GM23248 (cell line): ENCODE data around the gene PDP2. TPM values are rescaled to one million over a fixed set of nuclear protein-coding genes. Genes with fewer than 3 reads are reported as not detected.
"Not testable (repeated sequence)": the region's sequence is repeated elsewhere in the genome, so short reads cannot be mapped to it uniquely, and the experiment has no call there.

Experiments
- DNase-seq: peaks from one replicate; pipeline ENCODE4 v3.0.0-alpha.2; 2015
- H2AFZ ChIP-seq: fragments of 200-600 bp; sonication (generic); 2 replicates; pipeline ENCODE4 v1.6.1; 2016; ENCODE audit warnings: antibody characterized with exemption
- H3F3A ChIP-seq: fragments of 200-600 bp; sonication (generic); 2 replicates; pipeline ENCODE4 v1.6.1; 2016; ENCODE audit warnings: mild to moderate bottlenecking, antibody characterized with exemption, mixed run types; ENCODE audit not compliant: insufficient read depth
- H3K27ac ChIP-seq: fragments of 200-600 bp; sonication (generic); 2 replicates; pipeline ENCODE4 v1.5.1; 2016; ENCODE audit warnings: mild to moderate bottlenecking
- H3K27me3 ChIP-seq: fragments of 200-600 bp; sonication (generic); replicated peaks from 2 replicates; pipeline ENCODE4 v1.6.1; 2016; ENCODE audit warnings: mild to moderate bottlenecking; ENCODE audit not compliant: insufficient read depth
- H3K36me3 ChIP-seq: fragments of 200-600 bp; sonication (generic); 2 replicates; pipeline ENCODE4 v1.6.1; 2016; ENCODE audit warnings: low read depth, mild to moderate bottlenecking
- H3K4me1 ChIP-seq: fragments of 200-600 bp; sonication (generic); 2 replicates; pipeline ENCODE4 v1.6.1; 2016; ENCODE audit warnings: mild to moderate bottlenecking; ENCODE audit not compliant: insufficient read depth
- H3K4me2 ChIP-seq: fragments of 200-600 bp; sonication (generic); one replicate; pipeline ENCODE4 v1.6.1; 2016; ENCODE audit warnings: mild to moderate bottlenecking; ENCODE audit not compliant: unreplicated experiment
- H3K4me3 ChIP-seq: fragments of 200-600 bp; sonication (generic); 2 replicates; pipeline ENCODE4 v1.5.1; 2016; ENCODE audit warnings: mild to moderate bottlenecking
- H3K79me2 ChIP-seq: fragments of 200-600 bp; sonication (generic); 2 replicates; pipeline ENCODE4 v1.6.1; 2016; ENCODE audit warnings: mild to moderate bottlenecking; ENCODE audit not compliant: insufficient read depth
- H3K9ac ChIP-seq: fragments of 200-600 bp; sonication (generic); 2 replicates; pipeline ENCODE4 v1.6.1; 2016; ENCODE audit warnings: mild to moderate bottlenecking
- H3K9me2 ChIP-seq: fragments of 200-600 bp; sonication (generic); 2 replicates; pipeline ENCODE4 v1.6.1; 2016; ENCODE audit warnings: mixed run types, mild to moderate bottlenecking, moderate library complexity; ENCODE audit not compliant: insufficient read depth
- H3K9me3 ChIP-seq: fragments of 200-600 bp; sonication (generic); one replicate; pipeline ENCODE4 v1.6.1; 2017; ENCODE audit warnings: low read depth
- H4K20me1 ChIP-seq: fragments of 200-600 bp; sonication (generic); 2 replicates; pipeline ENCODE4 v1.6.0; 2016; ENCODE audit not compliant: insufficient read depth
- EZH2 ChIP-seq: fragments of 200-600 bp; sonication (generic); IDR thresholded peaks from 2 replicates; pipeline ENCODE4 v1.6.1; 2018; ENCODE audit warnings: antibody characterized with exemption, mild to moderate bottlenecking; ENCODE audit not compliant: insufficient read depth, poor library complexity, severe bottlenecking
- EZH2phosphoT487 ChIP-seq: fragments of 200-600 bp; sonication (generic); IDR thresholded peaks from 2 replicates; pipeline ENCODE4 v1.6.1; 2018; ENCODE audit warnings: antibody characterized with exemption, moderate library complexity, mild to moderate bottlenecking, low read depth; ENCODE audit not compliant: insufficient read depth
- WGBS, 2 experiments: methylation state at CpG; one replicate each; pipeline ENCODE4 v1.1.6; 2015 to 2017; ENCODE audit warnings: low lambda C conversion rate in 2 of 2, low coverage in 1 of 2; ENCODE audit errors: missing lambda C conversion rate in 2 of 2; 5-methylcytosine and 5-hydroxymethylcytosine counted together
- in situ Hi-C: fragments of 300-500 bp; cut with MboI; formaldehyde crosslinking; loops from 2 replicates; pipeline ENCODE4 v1.15.0; 2020
- polyA plus RNA-seq: library from polyadenylated mRNA; unstranded; fragments of >200 nt; fragmentation: Nextera tagmentation; extraction: Ambion mirVana; gene quantifications from 2 replicates; pipeline ENCODE4 v1.2.1, GENCODE V29; 2016
- total RNA-seq: library from RNA; depleted of rRNA; stranded (reverse); fragments of >200 nt; shearing (Covaris generic); gene quantifications from 2 replicates; pipeline ENCODE4 v1.2.3, GENCODE V29; 2014

Gene PDP2
- total and polyA plus RNA-seq, 2 experiments from 2014 or later: 3.3 to 3.9 TPM

DNA sequence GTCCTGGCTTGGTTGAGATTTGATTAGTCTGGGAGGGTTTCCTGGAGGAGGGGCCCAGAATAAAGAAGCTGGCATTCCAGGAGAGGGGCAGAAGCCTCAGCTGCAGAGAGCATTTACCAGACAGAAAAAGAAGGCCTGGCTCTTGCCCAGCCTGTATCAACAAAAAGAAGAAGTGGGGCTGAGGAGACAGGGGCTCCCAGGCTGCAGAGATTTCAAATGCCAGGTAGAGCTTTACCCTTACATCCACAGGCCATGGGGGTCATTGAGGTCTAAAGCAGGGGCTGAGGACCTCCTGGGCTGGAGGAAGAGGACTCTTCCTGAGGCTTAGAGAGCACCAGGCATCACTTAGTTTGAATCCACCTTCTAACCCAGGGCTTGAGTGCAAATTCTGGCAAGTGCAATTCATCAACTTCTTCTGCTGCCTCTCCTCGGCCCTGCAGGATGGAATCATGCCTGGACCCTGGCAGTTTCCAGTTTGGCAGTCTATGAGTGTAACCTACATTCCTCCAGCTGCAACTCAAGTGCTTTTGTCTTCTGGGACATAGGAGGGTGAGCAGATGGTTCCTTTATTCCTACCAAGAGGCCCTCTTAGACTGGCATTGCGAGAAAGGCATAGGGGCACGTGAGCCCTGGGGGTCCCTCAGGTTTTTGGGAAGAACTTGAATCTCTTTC is 20.8 kb upstream of the PDP2 start:
- Histone ChIP-seq H4K20me1 (no peaks in the 10 kb centered on the region), H2AFZ (no peak overlapping the region), H3K4me1 (no peaks in the 10 kb centered on the region), H3K36me3 (no peaks in the 10 kb centered on the region), H3K79me2 (no peaks in the 10 kb centered on the region), H3K9me3 (no peaks in the 10 kb centered on the region), H3K9me2 (no peaks in the 10 kb centered on the region), H3F3A (no peaks in the 10 kb centered on the region), H3K4me3 (no peak overlapping the region), H3K9ac (no peak overlapping the region), H3K27me3 (no peaks in the 10 kb centered on the region), H3K4me2 (no peak overlapping the region), H3K27ac (no peak overlapping the region)
- in situ Hi-C loops: loop anchor here (25.0 kb wide), 1 partner anchor 447 kb away; no protein-coding TSS in a partner anchor
- no peak for DNase-seq
- 59 to 70% methylated on average over 3 of the region's 3 CpGs for WGBS, 2 experiments
- no peak for TF ChIP-seq EZH2
- no peak for TF ChIP-seq EZH2phosphoT487

- no peaks in the 10 kb centered on the region for H3K9me3 ChIP-seq
- H3K4me3 ChIP-seq: no peak overlapping the region
- no peaks in the 10 kb centered on the region for H3K27me3 ChIP-seq
- TF ChIP-seq EZH2phosphoT487: no peak
- no peak for TF ChIP-seq EZH2
- H3K4me1 ChIP-seq: no peaks in the 10 kb centered on the region
- H3F3A ChIP-seq: no peaks in the 10 kb centered on the region
- no peaks in the 10 kb centered on the region for H3K36me3 ChIP-seq
- no peaks in the 10 kb centered on the region for H4K20me1 ChIP-seq
- no peaks in the 10 kb centered on the region for H3K79me2 ChIP-seq
- H3K9ac ChIP-seq: no peak overlapping the region
- WGBS, 2 experiments: 85 to 87% methylated on average over 8 of the region's 8 CpGs
- in situ Hi-C loops: loop anchor here (25.0 kb wide), 1 partner anchor 450 kb away; no protein-coding TSS in a partner anchor
- no peak overlapping the region for H3K4me2 ChIP-seq
- no peak overlapping the region for H2AFZ ChIP-seq
- no peak for DNase-seq
- no peak overlapping the region for H3K27ac ChIP-seq
- H3K9me2 ChIP-seq: no peaks in the 10 kb centered on the region
Observed at GRCh38 chr16:66862023-66862520, 18.2 kb upstream of the PDP2 start.

DNA sequence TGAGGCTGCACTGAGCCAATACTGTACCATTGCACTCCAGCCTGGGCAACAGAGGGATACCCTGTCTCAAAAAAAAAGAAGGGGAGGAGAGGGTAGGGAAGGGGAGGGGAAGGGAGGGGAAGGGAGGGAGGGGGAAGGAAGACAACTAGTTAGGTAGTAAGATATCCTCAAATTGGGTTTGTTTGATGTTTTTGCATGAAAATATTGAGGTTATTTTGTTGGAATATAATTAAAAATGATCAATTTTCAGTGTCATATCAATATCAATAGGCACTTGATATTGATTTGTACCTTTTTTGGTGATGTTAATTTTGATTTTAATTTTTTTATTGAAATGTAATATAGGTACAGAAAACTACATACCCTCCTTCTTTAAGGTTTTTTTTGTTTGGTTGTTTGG is 16.6 kb upstream of the PDP2 start:
- Histone ChIP-seq H3K9ac (no peak overlapping the region), H3K4me3 (no peak overlapping the region), H4K20me1 (no peaks in the 10 kb centered on the region), H3K36me3 (no peaks in the 10 kb centered on the region), H3K79me2 (no peaks in the 10 kb centered on the region), H3F3A (no peaks in the 10 kb centered on the region), H3K4me1 (no peaks in the 10 kb centered on the region), H2AFZ (no peak overlapping the region), H3K27ac (no peak overlapping the region), H3K9me2 (no peaks in the 10 kb centered on the region), H3K27me3 (no peaks in the 10 kb centered on the region), H3K9me3 (no peaks in the 10 kb centered on the region), H3K4me2 (no peak overlapping the region)
- no peak for TF ChIP-seq EZH2phosphoT487
- TF ChIP-seq EZH2: no peak
- in situ Hi-C loops: loop anchor here (25.0 kb wide), 1 partner anchor 451 kb away; no protein-coding TSS in a partner anchor
- DNase-seq: no peak

GRCh38 chr16:66869424-66869823 is 10.9 kb upstream of the PDP2 start:
- H3K9me2 ChIP-seq: no peaks in the 10 kb centered on the region
- H3K79me2 ChIP-seq: no peaks in the 10 kb centered on the region
- TF ChIP-seq EZH2phosphoT487 (no peak), EZH2 (no peak)
- H3F3A ChIP-seq: peaks cover 9% of the 10 kb centered on the region
- H3K9ac ChIP-seq: no peak overlapping the region
- 95 to 100% methylated on average over 1 of the region's 1 CpG for WGBS, 2 experiments
- no peaks in the 10 kb centered on the region for H3K27me3 ChIP-seq
- H3K4me2 ChIP-seq: no peak overlapping the region
- no peak for DNase-seq
- in situ Hi-C loops: loop anchor here (25.0 kb wide), 1 partner anchor 457 kb away; no protein-coding TSS in a partner anchor
- H3K4me1 ChIP-seq: peaks cover 12% of the 10 kb centered on the region
- H3K27ac ChIP-seq: no peak overlapping the region
- no peaks in the 10 kb centered on the region for H3K36me3 ChIP-seq
- no peak overlapping the region for H2AFZ ChIP-seq
- H3K9me3 ChIP-seq: no peaks in the 10 kb centered on the region
- H3K4me3 ChIP-seq: no peak overlapping the region
- H4K20me1 ChIP-seq: no peaks in the 10 kb centered on the region

DNA sequence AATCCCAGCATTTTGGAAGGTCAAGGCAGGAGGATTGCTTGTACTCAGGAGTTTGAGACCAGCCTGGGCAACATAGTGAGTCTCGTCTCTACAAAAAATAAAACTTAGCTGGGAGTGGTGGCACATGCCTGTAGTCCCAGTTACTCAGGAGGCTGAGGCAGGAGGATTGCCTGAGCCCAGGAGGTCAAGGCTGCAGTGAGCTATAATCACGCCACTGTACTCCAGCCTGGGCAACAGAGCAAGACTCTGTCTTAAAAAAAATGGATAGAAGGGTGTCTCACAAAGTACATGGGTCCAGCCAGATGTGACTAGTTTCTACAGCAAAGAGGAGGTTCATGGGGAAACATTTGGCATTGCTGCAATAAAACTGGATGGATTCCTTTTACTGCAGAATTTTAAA is 9.0 kb upstream of the PDP2 start:
- not testable (repeated sequence) for DNase-seq, H3K9me3 ChIP-seq, H3K79me2 ChIP-seq, H4K20me1 ChIP-seq, H3K9ac ChIP-seq, H3K4me3 ChIP-seq, H3K9me2 ChIP-seq, H3K36me3 ChIP-seq, H2AFZ ChIP-seq, H3K27ac ChIP-seq, H3K4me2 ChIP-seq, H3K27me3 ChIP-seq
- in situ Hi-C loops: loop anchor here (25.0 kb wide), 1 partner anchor 459 kb away; no protein-coding TSS in a partner anchor
- Histone ChIP-seq H3F3A (peaks cover 14% of the 10 kb centered on the region), H3K4me1 (peaks cover 17% of the 10 kb centered on the region)
- WGBS, 2 experiments: 88 to 100% methylated on average over 2 of the region's 2 CpGs
